MM.1S (cell line): ENCODE measurements around the gene ZBTB7C.

ENCODE experiments used
- DNase-seq: peaks from one replicate; pipeline ENCODE4 v3.0.0-alpha.2; 2015
- H2AFZ ChIP-seq: fragments of 300-600 bp; sonication (generic); 2 replicates; pipeline ENCODE4 v1.6.0; 2016; ENCODE audit warnings: antibody characterized with exemption, low read length
- H3F3A ChIP-seq: fragments of 300-600 bp; sonication (generic); 2 replicates; pipeline ENCODE4 v1.6.1; 2016; ENCODE audit warnings: mild to moderate bottlenecking, antibody characterized with exemption, low read length, moderate library complexity, mixed read lengths; ENCODE audit not compliant: insufficient read depth
- H3K27ac ChIP-seq: fragments of 300-600 bp; sonication (generic); 2 replicates; pipeline ENCODE4 v1.5.1; 2016; ENCODE audit warnings: mild to moderate bottlenecking, low read length
- H3K27me3 ChIP-seq: fragments of 300-600 bp; sonication (generic); replicated peaks from 2 replicates; pipeline ENCODE4 v1.6.0; 2016; ENCODE audit warnings: low read length; ENCODE audit not compliant: insufficient read depth
- H3K36me3 ChIP-seq: fragments of 300-600 bp; sonication (generic); replicated peaks from 2 replicates; pipeline ENCODE4 v1.6.1; 2016; ENCODE audit warnings: mild to moderate bottlenecking, low read length, mixed read lengths; ENCODE audit not compliant: insufficient read depth
- H3K4me1 ChIP-seq: fragments of 300-600 bp; sonication (generic); 2 replicates; pipeline ENCODE4 v1.6.1; 2016; ENCODE audit warnings: low read length, mixed read lengths
- H3K4me2 ChIP-seq: fragments of 300-600 bp; sonication (generic); 2 replicates; pipeline ENCODE4 v1.6.0; 2016; ENCODE audit warnings: low read depth, low read length
- H3K4me3 ChIP-seq: fragments of 300-600 bp; sonication (generic); 2 replicates; pipeline ENCODE4 v1.5.1; 2016; ENCODE audit warnings: low read length, mixed read lengths
- H3K79me2 ChIP-seq: fragments of 300-600 bp; sonication (generic); 2 replicates; pipeline ENCODE4 v1.6.1; 2016; ENCODE audit warnings: mixed run types, low read length, mixed read lengths
- H3K9ac ChIP-seq: fragments of 300-600 bp; sonication (generic); 2 replicates; pipeline ENCODE4 v1.6.1; 2016; ENCODE audit warnings: low read length, mixed read lengths
- H3K9me2 ChIP-seq: fragments of 300-600 bp; sonication (generic); replicated peaks from 2 replicates; pipeline ENCODE4 v1.6.1; 2016; ENCODE audit warnings: mild to moderate bottlenecking, low read length, mixed read lengths; ENCODE audit not compliant: insufficient read depth
- H3K9me3 ChIP-seq: fragments of 300-600 bp; sonication (generic); replicated peaks from 2 replicates; pipeline ENCODE4 v1.6.1; 2016; ENCODE audit warnings: mild to moderate bottlenecking, low read length, mixed read lengths; ENCODE audit not compliant: insufficient read depth
- H4K20me1 ChIP-seq: fragments of 300-600 bp; sonication (generic); 2 replicates; pipeline ENCODE4 v1.6.1; 2016; ENCODE audit warnings: mild to moderate bottlenecking, low read length, moderate library complexity, mixed read lengths; ENCODE audit not compliant: insufficient read depth
- EZH2 ChIP-seq: fragments of 300-600 bp; sonication (generic); optimal IDR thresholded peaks from 2 replicates; pipeline ENCODE3; 2017; ENCODE audit warnings: low read depth, mild to moderate bottlenecking, antibody characterized with exemption, low read length, mixed read lengths
- EZH2phosphoT487 ChIP-seq: fragments of 300-600 bp; sonication (generic); IDR thresholded peaks from 2 replicates; pipeline ENCODE4 v1.6.1; 2018; ENCODE audit warnings: antibody characterized with exemption, low read length
- TF ChIP-seq, protein P1 (sequence below): fragments of 300-600 bp; sonication (generic); IDR thresholded peaks from 2 replicates; pipeline ENCODE4 v1.5.1; 2016; ENCODE audit warnings: antibody characterized with exemption, low read length, mixed read lengths

ZBTB7C gene

GRCh38 chr18:48140731-48141130 is 268.5 kb downstream of the ZBTB7C start:
- no peak overlapping the region for H3K4me2 ChIP-seq
- H3K9me2 ChIP-seq: no peaks in the 10 kb centered on the region
- no peaks in the 10 kb centered on the region for H3K9me3 ChIP-seq
- H3K36me3 ChIP-seq: no peaks in the 10 kb centered on the region
- H3F3A ChIP-seq: no peaks in the 10 kb centered on the region
- H3K4me1 ChIP-seq: no peaks in the 10 kb centered on the region
- no peaks in the 10 kb centered on the region for H3K27me3 ChIP-seq
- no peaks in the 10 kb centered on the region for H3K79me2 ChIP-seq
- no peak overlapping the region for H3K9ac ChIP-seq
- no peak overlapping the region for H2AFZ ChIP-seq
- DNase-seq: no peak
- H4K20me1 ChIP-seq: no peaks in the 10 kb centered on the region
- TF ChIP-seq EZH2: no peak
- no peak for TF ChIP-seq EZH2phosphoT487
- TF ChIP-seq, protein P1, sequence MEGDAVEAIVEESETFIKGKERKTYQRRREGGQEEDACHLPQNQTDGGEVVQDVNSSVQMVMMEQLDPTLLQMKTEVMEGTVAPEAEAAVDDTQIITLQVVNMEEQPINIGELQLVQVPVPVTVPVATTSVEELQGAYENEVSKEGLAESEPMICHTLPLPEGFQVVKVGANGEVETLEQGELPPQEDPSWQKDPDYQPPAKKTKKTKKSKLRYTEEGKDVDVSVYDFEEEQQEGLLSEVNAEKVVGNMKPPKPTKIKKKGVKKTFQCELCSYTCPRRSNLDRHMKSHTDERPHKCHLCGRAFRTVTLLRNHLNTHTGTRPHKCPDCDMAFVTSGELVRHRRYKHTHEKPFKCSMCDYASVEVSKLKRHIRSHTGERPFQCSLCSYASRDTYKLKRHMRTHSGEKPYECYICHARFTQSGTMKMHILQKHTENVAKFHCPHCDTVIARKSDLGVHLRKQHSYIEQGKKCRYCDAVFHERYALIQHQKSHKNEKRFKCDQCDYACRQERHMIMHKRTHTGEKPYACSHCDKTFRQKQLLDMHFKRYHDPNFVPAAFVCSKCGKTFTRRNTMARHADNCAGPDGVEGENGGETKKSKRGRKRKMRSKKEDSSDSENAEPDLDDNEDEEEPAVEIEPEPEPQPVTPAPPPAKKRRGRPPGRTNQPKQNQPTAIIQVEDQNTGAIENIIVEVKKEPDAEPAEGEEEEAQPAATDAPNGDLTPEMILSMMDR: no peak
- H3K27ac ChIP-seq: no peak overlapping the region
- H3K4me3 ChIP-seq: no peak overlapping the region

DNA sequence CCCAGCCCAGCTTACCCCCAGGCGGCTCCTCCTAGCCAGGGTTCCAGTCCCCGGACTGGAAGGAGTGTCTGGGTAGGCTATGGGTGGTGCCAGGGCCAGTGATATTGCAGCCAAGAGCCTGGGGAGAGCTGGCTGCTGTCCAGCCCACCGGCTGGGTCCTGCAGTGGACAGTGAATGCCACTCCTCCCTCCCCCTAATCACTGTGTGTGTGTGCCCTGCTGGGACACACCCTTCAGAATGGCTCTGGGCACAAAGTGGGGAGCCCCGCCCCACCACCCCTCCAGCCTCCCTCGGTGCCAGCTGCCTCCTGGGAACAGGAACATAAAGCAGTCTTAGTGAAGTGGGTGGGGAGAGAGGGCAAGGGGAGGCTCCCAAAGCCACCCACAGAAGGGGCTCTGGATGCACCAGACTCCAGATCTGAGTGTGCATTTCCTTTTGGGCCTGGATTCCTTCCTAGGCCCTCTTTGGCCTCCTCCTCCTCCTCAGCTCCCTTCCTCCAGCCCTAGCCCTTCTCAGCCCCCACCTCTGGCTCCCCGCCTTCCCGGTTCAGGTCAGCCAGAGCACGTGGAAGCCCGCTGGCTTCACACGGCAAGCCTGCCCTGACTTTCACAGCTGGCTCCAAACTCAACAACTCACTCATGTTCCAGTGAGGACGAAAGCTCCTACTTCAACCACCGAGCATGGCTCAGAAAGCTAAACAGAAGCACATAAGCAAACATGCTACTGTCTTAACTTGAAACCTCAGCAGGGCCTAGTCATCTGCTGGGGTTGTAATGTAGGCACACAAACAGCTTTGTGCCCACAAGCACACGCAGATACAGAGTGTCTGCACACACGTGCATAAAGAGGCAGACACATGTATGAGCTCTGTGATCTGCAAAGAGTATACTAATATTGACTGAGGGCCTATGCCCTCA is 269.5 kb downstream of the ZBTB7C start:
- Histone ChIP-seq H3K9ac (no peak overlapping the region), H3K27ac (no peak overlapping the region), H3K4me2 (no peak overlapping the region), H3F3A (no peaks in the 10 kb centered on the region), H4K20me1 (no peaks in the 10 kb centered on the region), H3K27me3 (no peaks in the 10 kb centered on the region), H3K4me1 (no peaks in the 10 kb centered on the region), H3K4me3 (no peak overlapping the region), H3K36me3 (no peaks in the 10 kb centered on the region), H3K79me2 (no peaks in the 10 kb centered on the region), H2AFZ (no peak overlapping the region), H3K9me2 (no peaks in the 10 kb centered on the region), H3K9me3 (no peaks in the 10 kb centered on the region)
- no peak for DNase-seq
- no peak for TF ChIP-seq EZH2
- no peak for TF ChIP-seq EZH2phosphoT487
- TF ChIP-seq, protein P1: no peak

GRCh38 chr18:48138660-48139430 is 270.3 kb downstream of the ZBTB7C start:
- Histone ChIP-seq H3K9me2 (no peaks in the 10 kb centered on the region), H3K36me3 (no peaks in the 10 kb centered on the region), H3K27me3 (no peaks in the 10 kb centered on the region), H3K27ac (no peak overlapping the region), H3K9ac (no peak overlapping the region), H3F3A (no peaks in the 10 kb centered on the region), H3K4me1 (no peaks in the 10 kb centered on the region), H3K9me3 (no peaks in the 10 kb centered on the region), H3K79me2 (no peaks in the 10 kb centered on the region), H4K20me1 (no peaks in the 10 kb centered on the region), H3K4me3 (no peak overlapping the region), H2AFZ (no peak overlapping the region), H3K4me2 (no peak overlapping the region)
- DNase-seq: no peak
- no peak for TF ChIP-seq EZH2phosphoT487
- no peak for TF ChIP-seq EZH2
- TF ChIP-seq, protein P1: no peak
